ENCODE data around the gene JARID2. TPM values are rescaled to one million over a fixed set of nuclear protein-coding genes. Genes with fewer than 3 reads are reported as not detected.
A peak's percentile ranks its signal among the peaks of the same experiment; 100 is the strongest.

JARID2 gene
- total and polyA plus RNA-seq, 2 of the 13 experiments (the other 11 are each of a cell fraction or from before 2014, with no cell fraction given), result 7.5 to 10.3 TPM

GRCh38 chr6:15246666-15247499 is 1.0 kb downstream of the JARID2 start (continued):
- TF ChIP-seq KIAA2018 (CRISPR knock-in tag; IDR thresholded peaks at IDR 0.05; ENCODE audit: borderline replicate concordance) (0 out of 2 replicates have a peak, but pooled peaks have one; percentile 32), ARNT2 (CRISPR knock-in tag; IDR thresholded peaks at IDR 0.05; ENCODE audit: low read depth) (0 out of 2 replicates have a peak, but pooled peaks have one; percentile 14)

All from HepG2 (cell line).